GM13976 (cell line): ENCODE data around the gene SKAP1.

Experiments
- DNase-seq: peaks from one replicate; pipeline ENCODE4 v3.0.0; 2012; ENCODE audit warnings: low spot score
- CTCF ChIP-seq: IDR thresholded peaks from 2 replicates; pipeline ENCODE4 v1.5.1; 2012; ENCODE audit warnings: borderline replicate concordance, mild to moderate bottlenecking; ENCODE audit not compliant: insufficient read depth; ENCODE audit errors: extremely low read depth, missing control alignments, control extremely low read depth
- in situ Hi-C: fragments of 300-500 bp; cut with MboI; formaldehyde crosslinking; loops from one replicate; pipeline ENCODE4 v1.12.0; 2022; ENCODE audit warnings: low sequenced_read_pairs, mixed read lengths, inconsistent platforms; ENCODE audit not compliant: unreplicated experiment

Gene SKAP1

GRCh38 chr17:48262982-48263730 is 166.9 kb downstream of the SKAP1 start:
- in situ Hi-C loops, result no loop called here
- TF ChIP-seq CTCF, result peak; percentile 42
- peak; percentile 26 for DNase-seq

DNA sequence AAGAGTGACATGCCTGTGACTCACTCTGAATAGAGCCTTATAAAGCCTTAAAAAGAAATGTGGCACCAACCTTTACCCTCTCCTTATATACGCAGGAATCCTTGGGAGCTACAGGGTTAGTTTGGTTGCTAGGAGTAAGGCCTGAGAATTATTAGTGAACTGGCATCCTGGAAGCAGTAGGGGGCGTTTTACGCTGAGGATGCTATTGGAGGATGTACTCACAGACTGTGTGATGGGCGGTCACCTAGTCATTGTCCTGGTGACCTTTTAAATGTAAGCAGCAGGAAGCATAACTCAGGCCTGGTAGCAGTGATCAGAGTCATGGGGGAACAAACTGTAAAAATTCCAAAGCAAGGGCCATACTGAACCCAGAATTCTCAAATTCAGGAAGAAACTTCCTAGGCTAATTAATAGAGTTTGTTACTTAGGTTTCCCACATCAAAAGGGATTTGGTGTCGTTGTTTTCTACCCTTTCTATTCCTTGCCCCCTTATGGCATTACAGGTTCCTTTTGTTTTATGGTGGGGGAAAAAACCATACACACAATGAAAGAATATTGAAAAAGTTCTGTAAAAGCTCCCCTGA is 168.6 kb downstream of the SKAP1 start:
- TF ChIP-seq CTCF, result peak; percentile 41
- in situ Hi-C loops, result no loop called here
- no peak for DNase-seq

DNA sequence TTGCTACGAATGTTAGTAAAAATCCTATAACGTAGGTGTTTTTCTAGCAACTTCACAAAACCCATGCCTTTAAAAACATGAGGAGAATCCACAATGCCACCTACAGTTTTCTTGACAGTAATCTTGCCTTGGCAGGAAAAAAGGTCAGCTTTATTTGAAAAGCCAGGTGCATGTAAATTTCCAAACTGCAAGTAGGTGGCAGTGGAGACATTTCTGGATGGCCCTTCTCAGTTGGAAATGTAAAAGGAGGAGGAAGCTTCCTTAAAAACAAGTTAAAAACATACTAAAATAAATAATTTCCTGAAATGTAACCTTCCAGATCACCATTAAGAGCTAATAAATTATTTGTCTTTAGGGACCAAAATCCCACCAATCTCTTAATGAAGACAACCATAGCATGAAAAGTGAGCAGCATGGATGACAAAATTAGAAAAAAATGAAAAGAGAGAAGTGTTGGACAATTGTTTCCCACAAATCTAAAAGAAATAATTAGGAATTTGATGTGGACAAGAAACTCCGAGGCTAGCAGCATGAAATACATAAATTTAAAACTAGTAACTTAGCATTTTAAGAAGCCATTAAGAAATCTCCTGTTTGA is 170.2 kb downstream of the SKAP1 start:
- in situ Hi-C loops, result no loop called here
- DNase-seq, result no peak
- TF ChIP-seq CTCF, result peak; percentile 40

DNA sequence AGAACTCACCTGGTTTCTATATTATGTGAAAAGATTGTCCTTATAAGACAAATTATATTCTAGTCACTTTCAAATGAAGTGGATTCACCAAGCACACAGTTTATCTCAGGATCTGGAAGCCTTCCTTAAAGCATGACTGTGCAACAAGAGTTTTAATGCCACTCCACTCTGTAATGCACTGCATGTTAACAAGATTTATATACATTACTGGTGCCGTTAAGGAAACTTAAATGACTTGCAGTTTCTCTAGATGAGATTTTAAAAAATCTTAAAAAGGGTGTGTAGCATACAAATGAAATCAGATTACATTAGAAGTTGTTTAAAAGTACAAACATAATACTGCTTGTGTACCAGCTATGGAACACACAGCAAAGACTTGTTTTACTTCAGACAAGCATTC is 171.7 kb downstream of the SKAP1 start:
- no peak for DNase-seq
- TF ChIP-seq CTCF, result no peak
- in situ Hi-C loops, result no loop called here

GRCh38 chr17:48255759-48256158 is 174.3 kb downstream of the SKAP1 start:
- DNase-seq, result no peak
- no peak for TF ChIP-seq CTCF
- in situ Hi-C loops, result no loop called here

DNA sequence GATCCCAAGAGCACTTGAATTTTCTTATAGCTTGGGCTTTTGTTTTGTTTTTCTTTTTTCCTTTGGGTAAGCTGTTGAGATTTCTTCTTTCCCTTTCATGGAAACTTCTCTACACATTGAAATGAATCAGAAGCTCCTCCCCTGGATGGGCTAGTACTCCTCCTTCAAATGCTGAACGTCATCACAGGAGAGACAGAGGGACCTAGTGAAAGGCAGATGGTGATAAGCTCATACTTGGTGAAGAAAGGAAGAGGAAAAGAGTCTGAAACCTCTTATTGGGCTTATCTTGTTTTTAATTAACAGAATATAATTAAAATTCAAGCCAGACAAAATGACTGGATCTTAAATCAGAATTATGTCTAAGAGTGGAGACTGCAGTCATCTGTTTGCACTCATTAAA is 175.1 kb downstream of the SKAP1 start:
- DNase-seq, result no peak
- in situ Hi-C loops, result no loop called here
- no peak for TF ChIP-seq CTCF

- in situ Hi-C loops, result no loop called here
- no peak for DNase-seq
- no peak for TF ChIP-seq CTCF
Observed at GRCh38 chr17:48253975-48254374, 176.0 kb downstream of the SKAP1 start.
